ENCODE data around the gene WDR27.
"Not testable (repeated sequence)": the region's sequence is repeated elsewhere in the genome, so short reads cannot be mapped to it uniquely, and the experiment has no call there.

The WDR27 gene

DNA sequence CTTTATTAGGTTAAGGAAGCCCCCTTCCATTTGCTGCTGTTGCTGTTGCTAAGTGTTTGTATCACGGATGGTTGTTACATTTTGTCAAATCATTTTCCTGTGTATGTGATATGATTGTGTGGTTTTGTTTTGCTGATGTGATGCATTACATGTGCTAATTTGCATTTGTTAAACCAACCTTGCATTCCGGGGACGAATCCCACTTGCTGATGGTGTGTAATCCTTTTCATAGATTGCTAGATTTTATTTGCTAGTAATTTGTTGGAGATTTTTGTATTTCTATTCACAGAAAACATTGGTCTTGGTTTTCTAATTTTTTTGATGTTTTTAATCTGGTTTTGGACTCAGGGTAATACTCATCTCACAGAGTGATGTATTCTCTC, 167.8 kb downstream of the WDR27 start:
- H3K27ac Mint-ChIP-seq: no peak overlapping the region
- DNase-seq (ENCODE audit: low spot score in 2 of 2): no peak
- no peak for ATAC-seq
- no peak overlapping the region for H3K4me3 Mint-ChIP-seq
- peaks cover 3% of the 10 kb centered on the region for H3K9me3 Mint-ChIP-seq
- peaks cover 4% of the 10 kb centered on the region for H3K36me3 Mint-ChIP-seq
- peaks cover 13% of the 10 kb centered on the region for H3K4me1 Mint-ChIP-seq

- no peak overlapping the region for H3K27ac Mint-ChIP-seq
- peaks cover 3% of the 10 kb centered on the region for H3K9me3 Mint-ChIP-seq
- peaks cover 4% of the 10 kb centered on the region for H3K36me3 Mint-ChIP-seq
- ATAC-seq (no peak), DNase-seq (ENCODE audit: low spot score in 2 of 2) (no peak)
- no peak overlapping the region for H3K4me3 Mint-ChIP-seq
- peaks cover 12% of the 10 kb centered on the region for H3K4me1 Mint-ChIP-seq
Measured at GRCh38 chr6:169533301-169534038, 168.4 kb downstream of the WDR27 start.

GRCh38 chr6:169530752-169531123, 171.1 kb downstream of the WDR27 start:
- Mint-ChIP-seq H3K36me3 (peaks cover 4% of the 10 kb centered on the region), H3K27ac (peak overlapping the region; percentile 51), H3K9me3 (peaks cover 3% of the 10 kb centered on the region), H3K4me3 (peak overlapping the region; percentile 26), H3K4me1 (peaks cover 12% of the 10 kb centered on the region)
- ATAC-seq (peak; percentile 90), DNase-seq (ENCODE audit: low spot score in 2 of 2) (no peak)

- Mint-ChIP-seq H3K36me3 (peaks cover 4% of the 10 kb centered on the region), H3K4me3 (peak overlapping the region; percentile 26), H3K4me1 (peaks cover 12% of the 10 kb centered on the region), H3K9me3 (peaks cover 3% of the 10 kb centered on the region), H3K27ac (peak overlapping the region; percentile 51)
- DNase-seq (ENCODE audit: low spot score in 2 of 2) (peak; percentile 15 to 54), ATAC-seq (peak; percentile 96)
Measured at GRCh38 chr6:169529931-169530751, 171.7 kb downstream of the WDR27 start.

- H3K27ac Mint-ChIP-seq: no peak overlapping the region
- DNase-seq (ENCODE audit: low spot score in 2 of 2) (no peak), ATAC-seq (no peak)
- H3K4me3 Mint-ChIP-seq: no peak overlapping the region
- peaks cover 12% of the 10 kb centered on the region for H3K4me1 Mint-ChIP-seq
- H3K36me3 Mint-ChIP-seq: peaks cover 4% of the 10 kb centered on the region
- peaks cover 3% of the 10 kb centered on the region for H3K9me3 Mint-ChIP-seq
Measured at GRCh38 chr6:169528755-169529154, 173.1 kb downstream of the WDR27 start.

GRCh38 chr6:169527306-169527705, 174.5 kb downstream of the WDR27 start:
- H3K36me3 Mint-ChIP-seq: peaks cover 4% of the 10 kb centered on the region
- no peak for ATAC-seq
- no peak for DNase-seq (ENCODE audit: low spot score in 2 of 2)
- H3K4me3 Mint-ChIP-seq: no peak overlapping the region
- H3K9me3 Mint-ChIP-seq: no peaks in the 10 kb centered on the region
- H3K4me1 Mint-ChIP-seq: peaks cover 12% of the 10 kb centered on the region
- H3K27ac Mint-ChIP-seq: no peak overlapping the region

GRCh38 chr6:169521825-169522224, 180.0 kb downstream of the WDR27 start:
- peaks cover 15% of the 10 kb centered on the region for H3K9me3 Mint-ChIP-seq
- no peak for ATAC-seq
- H3K4me3 Mint-ChIP-seq: no peak overlapping the region
- no peak for DNase-seq (ENCODE audit: low spot score in 2 of 2)
- peak overlapping the region; percentile 64 for H3K27ac Mint-ChIP-seq
- no peaks in the 10 kb centered on the region for H3K4me1 Mint-ChIP-seq
- no peaks in the 10 kb centered on the region for H3K36me3 Mint-ChIP-seq

DNA sequence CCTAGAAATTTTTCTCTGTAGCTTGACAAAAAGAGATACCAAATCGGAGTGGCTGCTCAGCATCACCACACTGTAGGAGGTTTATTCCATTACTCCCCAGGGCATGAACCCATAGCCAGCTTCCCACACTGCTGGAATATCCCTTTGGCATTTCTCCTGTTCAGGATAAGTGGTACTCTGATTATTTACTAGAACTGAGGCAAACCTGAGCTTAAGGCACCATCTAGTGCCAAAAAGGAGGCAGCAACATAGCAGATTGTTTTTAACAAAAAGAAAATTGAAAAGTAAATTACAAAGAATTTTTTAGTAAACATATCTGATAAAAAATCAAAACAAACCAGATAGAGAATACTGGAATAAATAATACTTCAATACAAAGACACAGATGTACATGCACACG, 181.7 kb downstream of the WDR27 start:
- DNase-seq (ENCODE audit: low spot score in 2 of 2): no peak
- no peak overlapping the region for H3K27ac Mint-ChIP-seq

GRCh38 chr6:169518451-169518850, 183.4 kb downstream of the WDR27 start:
- Mint-ChIP-seq H3K36me3 (no peaks in the 10 kb centered on the region), H3K9me3 (peaks cover 15% of the 10 kb centered on the region), H3K4me1 (no peaks in the 10 kb centered on the region), H3K27ac (no peak overlapping the region), H3K4me3 (no peak overlapping the region)
- no peak for DNase-seq (ENCODE audit: low spot score in 2 of 2)
- no peak for ATAC-seq

More for the DNA sequence above, 181.7 kb downstream of the WDR27 start:
- H3K4me1 Mint-ChIP-seq: no peaks in the 10 kb centered on the region
- peaks cover 15% of the 10 kb centered on the region for H3K9me3 Mint-ChIP-seq
- no peaks in the 10 kb centered on the region for H3K36me3 Mint-ChIP-seq
- no peak overlapping the region for H3K4me3 Mint-ChIP-seq
- no peak for ATAC-seq

- DNase-seq (ENCODE audit: low spot score in 2 of 2): no peak
- Mint-ChIP-seq H3K4me1 (no peaks in the 10 kb centered on the region), H3K4me3 (no peak overlapping the region), H3K27ac (no peak overlapping the region), H3K9me3 (peaks cover 2% of the 10 kb centered on the region), H3K36me3 (no peaks in the 10 kb centered on the region)
- no peak for ATAC-seq
Measured at GRCh38 chr6:169513478-169514193, 188.2 kb downstream of the WDR27 start.

GRCh38 chr6:169511785-169512184, 190.0 kb downstream of the WDR27 start:
- H3K27ac Mint-ChIP-seq; H3K9me3 Mint-ChIP-seq; H3K4me3 Mint-ChIP-seq; DNase-seq (ENCODE audit: low spot score in 2 of 2); H3K4me1 Mint-ChIP-seq; H3K36me3 Mint-ChIP-seq; ATAC-seq: not testable (repeated sequence)

- Mint-ChIP-seq H3K27ac (no peak overlapping the region), H3K4me1 (no peaks in the 10 kb centered on the region), H3K9me3 (peaks cover 3% of the 10 kb centered on the region), H3K36me3 (no peaks in the 10 kb centered on the region), H3K4me3 (no peak overlapping the region)
- ATAC-seq: no peak
- DNase-seq (ENCODE audit: low spot score in 2 of 2): no peak
Measured at GRCh38 chr6:169510871-169511270, 191.0 kb downstream of the WDR27 start.

GRCh38 chr6:169508452-169508851, 193.4 kb downstream of the WDR27 start:
- peaks cover 3% of the 10 kb centered on the region for H3K9me3 Mint-ChIP-seq
- no peaks in the 10 kb centered on the region for H3K36me3 Mint-ChIP-seq
- H3K27ac Mint-ChIP-seq: no peak overlapping the region
- H3K4me1 Mint-ChIP-seq: no peaks in the 10 kb centered on the region
- ATAC-seq (no peak), DNase-seq (ENCODE audit: low spot score in 2 of 2) (no peak)
- no peak overlapping the region for H3K4me3 Mint-ChIP-seq

DNA sequence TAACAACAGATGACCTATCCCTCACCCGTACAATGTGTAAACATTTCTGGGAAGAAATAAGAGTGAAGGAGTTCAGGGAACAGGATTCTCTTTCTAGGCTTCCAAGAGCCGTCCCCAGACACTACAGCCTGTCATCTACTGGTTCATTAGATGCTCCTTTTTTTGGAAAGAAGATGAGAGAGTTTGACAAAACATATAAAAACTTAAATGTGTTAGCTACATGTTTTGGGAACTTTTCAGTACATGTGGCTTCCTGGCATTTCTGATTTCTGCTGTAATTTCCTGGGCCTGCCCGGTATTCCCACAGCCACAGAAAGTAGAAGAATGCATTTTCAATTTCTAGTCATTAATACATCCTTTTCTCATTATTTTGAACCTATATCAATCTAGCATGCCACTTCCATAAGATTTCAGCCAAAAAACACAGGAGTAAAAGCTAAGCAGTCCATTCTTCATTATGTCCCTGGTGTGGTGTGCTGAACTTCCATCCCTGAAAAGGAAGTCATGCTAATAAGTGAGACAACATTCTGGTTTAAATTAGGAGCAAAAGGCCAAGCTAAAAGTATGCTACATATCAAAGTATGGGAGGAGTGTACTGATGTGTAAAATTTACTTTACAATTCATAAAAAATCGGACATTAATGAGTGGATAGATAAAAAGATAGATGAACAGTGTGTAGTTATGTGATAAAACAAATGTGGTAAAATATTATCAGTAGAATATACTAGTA, 198.2 kb downstream of the WDR27 start:
- Mint-ChIP-seq H3K4me1 (no peaks in the 10 kb centered on the region), H3K27ac (no peak overlapping the region), H3K4me3 (no peak overlapping the region), H3K9me3 (peaks cover 3% of the 10 kb centered on the region), H3K36me3 (no peaks in the 10 kb centered on the region)
- no peak for ATAC-seq
- no peak for DNase-seq (ENCODE audit: low spot score in 2 of 2)

- Mint-ChIP-seq H3K36me3 (no peaks in the 10 kb centered on the region), H3K9me3 (no peaks in the 10 kb centered on the region), H3K4me3 (no peak overlapping the region), H3K4me1 (no peaks in the 10 kb centered on the region), H3K27ac (no peak overlapping the region)
- no peak for ATAC-seq
- no peak for DNase-seq (ENCODE audit: low spot score in 2 of 2)
Measured at GRCh38 chr6:169502445-169502844, 199.4 kb downstream of the WDR27 start.
